Stimulated activated CD8-positive, alpha-beta memory T cell treated with anti-CD3 and anti-CD28 coated beads, Interleukin-12 subunit alpha, Interleukin-12 subunit beta, amount 100 ng/mL, for 24 hours (primary cell): ENCODE results near the gene FGF12.

Experiments
- DNase-seq: peaks from one replicate; pipeline ENCODE4 v3.0.0-alpha.2; 2020; ENCODE audit errors: extremely low read depth

Gene FGF12

GRCh38 chr3:192496905-192497587, 230.3 kb downstream of the FGF12 start:
- DNase-seq, result no peak

GRCh38 chr3:192494174-192494573, 233.2 kb downstream of the FGF12 start:
- no peak for DNase-seq

- DNase-seq, result no peak
Measured at GRCh38 chr3:192490720-192491119, 236.6 kb downstream of the FGF12 start.

GRCh38 chr3:192489579-192489978, 237.8 kb downstream of the FGF12 start:
- DNase-seq, result no peak

GRCh38 chr3:192487033-192487432, 240.3 kb downstream of the FGF12 start:
- no peak for DNase-seq

- no peak for DNase-seq
Measured at GRCh38 chr3:192482809-192483208, 244.5 kb downstream of the FGF12 start.

- no peak for DNase-seq
Measured at GRCh38 chr3:192482391-192482790, 244.9 kb downstream of the FGF12 start.

GRCh38 chr3:192481638-192482037, 245.7 kb downstream of the FGF12 start:
- no peak for DNase-seq

GRCh38 chr3:192467230-192468140, 259.9 kb downstream of the FGF12 start:
- no peak for DNase-seq

- DNase-seq, result no peak
Measured at GRCh38 chr3:192449036-192449435, 278.3 kb downstream of the FGF12 start.

- DNase-seq, result no peak
Measured at GRCh38 chr3:192445770-192446644, 281.3 kb downstream of the FGF12 start.

GRCh38 chr3:192444791-192445106, 282.6 kb downstream of the FGF12 start:
- no peak for DNase-seq

- no peak for DNase-seq
Measured at GRCh38 chr3:192444096-192444790, 283.1 kb downstream of the FGF12 start.

GRCh38 chr3:192435241-192435640, 292.1 kb downstream of the FGF12 start:
- DNase-seq, result no peak

- no peak for DNase-seq
Measured at GRCh38 chr3:192434186-192434585, 293.2 kb downstream of the FGF12 start.

- DNase-seq, result no peak
Measured at GRCh38 chr3:192433704-192434103, 293.6 kb downstream of the FGF12 start.

- no peak for DNase-seq
Measured at GRCh38 chr3:192422997-192423342, 304.4 kb downstream of the FGF12 start.

- no peak for DNase-seq
Measured at GRCh38 chr3:192422321-192422996, 304.9 kb downstream of the FGF12 start.

GRCh38 chr3:192419312-192419711, 308.0 kb downstream of the FGF12 start:
- DNase-seq, result no peak

- no peak for DNase-seq
Measured at GRCh38 chr3:192417559-192418055, 309.7 kb downstream of the FGF12 start.

- no peak for DNase-seq
Measured at GRCh38 chr3:192417017-192417416, 310.3 kb downstream of the FGF12 start.
